GM12878 (cell line): ENCODE measurements around the gene LRRC55.

ENCODE experiments used
- EP300 ChIP-seq, 2 experiments: fragments of 150-350 bp in 1 of 2; IDR thresholded peaks; 2 replicates each; pipeline ENCODE4 v1.6.1; 2011 to 2012; ENCODE audit warnings: low read depth in 2 of 2, low read length in 2 of 2, borderline replicate concordance in 1 of 2, improper control_type of control experiment in 1 of 2, inconsistent platforms in 1 of 2; ENCODE audit not compliant: control insufficient read depth in 1 of 2
- FOS ChIP-seq: IDR thresholded peaks from 3 replicates; pipeline ENCODE4 v1.6.1; 2011; ENCODE audit warnings: borderline replicate concordance; ENCODE audit not compliant: insufficient read length; ENCODE audit errors: extremely low read depth
- MXI1 ChIP-seq: fragments of 150-350 bp; IDR thresholded peaks from 2 replicates; pipeline ENCODE4 v1.6.1; 2011; ENCODE audit warnings: low read depth, mild to moderate bottlenecking, inconsistent platforms, low read length, improper control_type of control experiment
- RCOR1 ChIP-seq: conservative IDR thresholded peaks from 2 replicates; pipeline ENCODE4 v1.6.1; 2012; ENCODE audit warnings: low read depth, low read length, improper control_type of control experiment
- RELA ChIP-seq: fragments of 450-650 bp; IDR thresholded peaks from 2 replicates; pipeline ENCODE4 v1.8.0; 2014; ENCODE audit warnings: borderline replicate concordance; ENCODE audit not compliant: partially characterized antibody
- SIN3A ChIP-seq: IDR thresholded peaks from 2 replicates; pipeline ENCODE4 v1.6.1; 2012; ENCODE audit warnings: low read depth, low read length, improper control_type of control experiment
- SRF ChIP-seq, 2 experiments: IDR thresholded peaks; 2 replicates each; pipeline ENCODE4 v1.6.1; 2011; ENCODE audit warnings: low read depth in 2 of 2, low read length in 2 of 2, mild to moderate bottlenecking in 1 of 2, moderate library complexity in 1 of 2
- TARDBP ChIP-seq: IDR thresholded peaks from 2 replicates; pipeline ENCODE4 v1.6.1; 2016; ENCODE audit warnings: borderline replicate concordance
- ZNF384 ChIP-seq: IDR thresholded peaks from 2 replicates; pipeline ENCODE4 v1.6.1; 2012; ENCODE audit warnings: low read depth, mild to moderate bottlenecking, low read length, improper control_type of control experiment, borderline replicate concordance
- ZZZ3 ChIP-seq: IDR thresholded peaks from 2 replicates; pipeline ENCODE4 v1.6.1; 2011; ENCODE audit warnings: low read depth; ENCODE audit not compliant: control insufficient read depth, insufficient read length
- TF ChIP-seq, protein P1 (sequence below), 3 experiments: IDR thresholded peaks in 2 of 3; conservative IDR thresholded peaks in 1 of 3; 2 replicates each; pipeline ENCODE4 v1.5.1; 2011; ENCODE audit warnings: low read depth in 3 of 3, low read length in 3 of 3, mild to moderate bottlenecking in 3 of 3, control low read depth in 2 of 3, moderate library complexity in 2 of 3, inconsistent platforms in 1 of 3, mixed read lengths in 1 of 3; ENCODE audit not compliant: control insufficient read depth in 2 of 3, insufficient read depth in 1 of 3; ENCODE audit errors: extremely low read depth in 1 of 3
- TF ChIP-seq, protein P2 (sequence below): IDR thresholded peaks from 2 replicates; pipeline ENCODE4 v1.6.1; 2012; ENCODE audit warnings: mild to moderate bottlenecking, low read depth, low read length
- TF ChIP-seq, protein P3 (sequence below): fragments of 450-650 bp; IDR thresholded peaks from 2 replicates; pipeline ENCODE4 v1.6.1; 2017; ENCODE audit warnings: mild to moderate bottlenecking
- TF ChIP-seq, protein P4 (sequence below): fragments of 450-650 bp; IDR thresholded peaks from 2 replicates; pipeline ENCODE4 v1.6.1; 2016; ENCODE audit warnings: mild to moderate bottlenecking

DNA sequence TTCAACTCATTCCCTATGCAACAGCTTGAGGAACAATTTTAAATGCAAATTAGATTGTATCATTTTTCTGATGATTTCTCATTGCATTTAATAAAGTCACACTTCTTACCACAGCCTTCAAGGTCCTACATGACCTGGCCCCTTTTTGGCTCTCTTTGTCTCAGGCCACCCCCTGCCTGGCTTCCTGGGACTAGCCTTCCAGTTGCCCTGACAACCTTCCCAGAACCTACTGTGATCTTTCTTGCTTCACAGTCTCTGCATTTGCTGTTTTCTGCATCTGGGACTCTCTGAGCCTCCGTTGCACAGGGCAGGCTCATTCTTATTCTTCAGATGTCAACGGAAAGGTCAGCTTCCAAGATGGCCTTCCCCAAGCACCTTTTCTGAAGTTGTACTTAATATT lies 42.4 kb downstream of the LRRC55 start:
- TF ChIP-seq, protein P1, sequence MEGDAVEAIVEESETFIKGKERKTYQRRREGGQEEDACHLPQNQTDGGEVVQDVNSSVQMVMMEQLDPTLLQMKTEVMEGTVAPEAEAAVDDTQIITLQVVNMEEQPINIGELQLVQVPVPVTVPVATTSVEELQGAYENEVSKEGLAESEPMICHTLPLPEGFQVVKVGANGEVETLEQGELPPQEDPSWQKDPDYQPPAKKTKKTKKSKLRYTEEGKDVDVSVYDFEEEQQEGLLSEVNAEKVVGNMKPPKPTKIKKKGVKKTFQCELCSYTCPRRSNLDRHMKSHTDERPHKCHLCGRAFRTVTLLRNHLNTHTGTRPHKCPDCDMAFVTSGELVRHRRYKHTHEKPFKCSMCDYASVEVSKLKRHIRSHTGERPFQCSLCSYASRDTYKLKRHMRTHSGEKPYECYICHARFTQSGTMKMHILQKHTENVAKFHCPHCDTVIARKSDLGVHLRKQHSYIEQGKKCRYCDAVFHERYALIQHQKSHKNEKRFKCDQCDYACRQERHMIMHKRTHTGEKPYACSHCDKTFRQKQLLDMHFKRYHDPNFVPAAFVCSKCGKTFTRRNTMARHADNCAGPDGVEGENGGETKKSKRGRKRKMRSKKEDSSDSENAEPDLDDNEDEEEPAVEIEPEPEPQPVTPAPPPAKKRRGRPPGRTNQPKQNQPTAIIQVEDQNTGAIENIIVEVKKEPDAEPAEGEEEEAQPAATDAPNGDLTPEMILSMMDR (IDR thresholded peaks at IDR 0.05 in 2 of 3, conservative IDR thresholded peaks at IDR 0.05 in 1 of 3; ENCODE audit: control insufficient read depth in 2 of 3, extremely low read depth in 1 of 3, insufficient read depth in 1 of 3, low read depth in 3 of 3, low read length in 3 of 3), result no peak
- TF ChIP-seq SIN3A, result no peak
- TF ChIP-seq ZNF384, result no peak
- TF ChIP-seq RCOR1, result no peak
- no peak for TF ChIP-seq FOS
- TF ChIP-seq, protein P2, sequence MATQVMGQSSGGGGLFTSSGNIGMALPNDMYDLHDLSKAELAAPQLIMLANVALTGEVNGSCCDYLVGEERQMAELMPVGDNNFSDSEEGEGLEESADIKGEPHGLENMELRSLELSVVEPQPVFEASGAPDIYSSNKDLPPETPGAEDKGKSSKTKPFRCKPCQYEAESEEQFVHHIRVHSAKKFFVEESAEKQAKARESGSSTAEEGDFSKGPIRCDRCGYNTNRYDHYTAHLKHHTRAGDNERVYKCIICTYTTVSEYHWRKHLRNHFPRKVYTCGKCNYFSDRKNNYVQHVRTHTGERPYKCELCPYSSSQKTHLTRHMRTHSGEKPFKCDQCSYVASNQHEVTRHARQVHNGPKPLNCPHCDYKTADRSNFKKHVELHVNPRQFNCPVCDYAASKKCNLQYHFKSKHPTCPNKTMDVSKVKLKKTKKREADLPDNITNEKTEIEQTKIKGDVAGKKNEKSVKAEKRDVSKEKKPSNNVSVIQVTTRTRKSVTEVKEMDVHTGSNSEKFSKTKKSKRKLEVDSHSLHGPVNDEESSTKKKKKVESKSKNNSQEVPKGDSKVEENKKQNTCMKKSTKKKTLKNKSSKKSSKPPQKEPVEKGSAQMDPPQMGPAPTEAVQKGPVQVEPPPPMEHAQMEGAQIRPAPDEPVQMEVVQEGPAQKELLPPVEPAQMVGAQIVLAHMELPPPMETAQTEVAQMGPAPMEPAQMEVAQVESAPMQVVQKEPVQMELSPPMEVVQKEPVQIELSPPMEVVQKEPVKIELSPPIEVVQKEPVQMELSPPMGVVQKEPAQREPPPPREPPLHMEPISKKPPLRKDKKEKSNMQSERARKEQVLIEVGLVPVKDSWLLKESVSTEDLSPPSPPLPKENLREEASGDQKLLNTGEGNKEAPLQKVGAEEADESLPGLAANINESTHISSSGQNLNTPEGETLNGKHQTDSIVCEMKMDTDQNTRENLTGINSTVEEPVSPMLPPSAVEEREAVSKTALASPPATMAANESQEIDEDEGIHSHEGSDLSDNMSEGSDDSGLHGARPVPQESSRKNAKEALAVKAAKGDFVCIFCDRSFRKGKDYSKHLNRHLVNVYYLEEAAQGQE, result no peak
- TF ChIP-seq TARDBP, result no peak
- TF ChIP-seq, protein P3, sequence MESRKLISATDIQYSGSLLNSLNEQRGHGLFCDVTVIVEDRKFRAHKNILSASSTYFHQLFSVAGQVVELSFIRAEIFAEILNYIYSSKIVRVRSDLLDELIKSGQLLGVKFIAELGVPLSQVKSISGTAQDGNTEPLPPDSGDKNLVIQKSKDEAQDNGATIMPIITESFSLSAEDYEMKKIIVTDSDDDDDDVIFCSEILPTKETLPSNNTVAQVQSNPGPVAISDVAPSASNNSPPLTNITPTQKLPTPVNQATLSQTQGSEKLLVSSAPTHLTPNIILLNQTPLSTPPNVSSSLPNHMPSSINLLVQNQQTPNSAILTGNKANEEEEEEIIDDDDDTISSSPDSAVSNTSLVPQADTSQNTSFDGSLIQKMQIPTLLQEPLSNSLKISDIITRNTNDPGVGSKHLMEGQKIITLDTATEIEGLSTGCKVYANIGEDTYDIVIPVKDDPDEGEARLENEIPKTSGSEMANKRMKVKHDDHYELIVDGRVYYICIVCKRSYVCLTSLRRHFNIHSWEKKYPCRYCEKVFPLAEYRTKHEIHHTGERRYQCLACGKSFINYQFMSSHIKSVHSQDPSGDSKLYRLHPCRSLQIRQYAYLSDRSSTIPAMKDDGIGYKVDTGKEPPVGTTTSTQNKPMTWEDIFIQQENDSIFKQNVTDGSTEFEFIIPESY, result no peak
- no peak for TF ChIP-seq EP300 (IDR thresholded peaks at IDR 0.05; ENCODE audit: borderline replicate concordance in 1 of 2, control insufficient read depth in 1 of 2, low read depth in 2 of 2, low read length in 2 of 2)
- TF ChIP-seq, protein P4, sequence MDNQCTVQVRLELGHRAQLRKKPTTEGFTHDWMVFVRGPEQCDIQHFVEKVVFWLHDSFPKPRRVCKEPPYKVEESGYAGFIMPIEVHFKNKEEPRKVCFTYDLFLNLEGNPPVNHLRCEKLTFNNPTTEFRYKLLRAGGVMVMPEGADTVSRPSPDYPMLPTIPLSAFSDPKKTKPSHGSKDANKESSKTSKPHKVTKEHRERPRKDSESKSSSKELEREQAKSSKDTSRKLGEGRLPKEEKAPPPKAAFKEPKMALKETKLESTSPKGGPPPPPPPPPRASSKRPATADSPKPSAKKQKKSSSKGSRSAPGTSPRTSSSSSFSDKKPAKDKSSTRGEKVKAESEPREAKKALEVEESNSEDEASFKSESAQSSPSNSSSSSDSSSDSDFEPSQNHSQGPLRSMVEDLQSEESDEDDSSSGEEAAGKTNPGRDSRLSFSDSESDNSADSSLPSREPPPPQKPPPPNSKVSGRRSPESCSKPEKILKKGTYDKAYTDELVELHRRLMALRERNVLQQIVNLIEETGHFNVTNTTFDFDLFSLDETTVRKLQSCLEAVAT, result no peak
- no peak for TF ChIP-seq ZZZ3
- TF ChIP-seq RELA, result no peak
- TF ChIP-seq MXI1, result no peak
- TF ChIP-seq SRF (IDR thresholded peaks at IDR 0.05; ENCODE audit: low read depth in 2 of 2, low read length in 2 of 2), result no peak
